ENCODE data around the gene ANXA7.

The ANXA7 gene

DNA sequence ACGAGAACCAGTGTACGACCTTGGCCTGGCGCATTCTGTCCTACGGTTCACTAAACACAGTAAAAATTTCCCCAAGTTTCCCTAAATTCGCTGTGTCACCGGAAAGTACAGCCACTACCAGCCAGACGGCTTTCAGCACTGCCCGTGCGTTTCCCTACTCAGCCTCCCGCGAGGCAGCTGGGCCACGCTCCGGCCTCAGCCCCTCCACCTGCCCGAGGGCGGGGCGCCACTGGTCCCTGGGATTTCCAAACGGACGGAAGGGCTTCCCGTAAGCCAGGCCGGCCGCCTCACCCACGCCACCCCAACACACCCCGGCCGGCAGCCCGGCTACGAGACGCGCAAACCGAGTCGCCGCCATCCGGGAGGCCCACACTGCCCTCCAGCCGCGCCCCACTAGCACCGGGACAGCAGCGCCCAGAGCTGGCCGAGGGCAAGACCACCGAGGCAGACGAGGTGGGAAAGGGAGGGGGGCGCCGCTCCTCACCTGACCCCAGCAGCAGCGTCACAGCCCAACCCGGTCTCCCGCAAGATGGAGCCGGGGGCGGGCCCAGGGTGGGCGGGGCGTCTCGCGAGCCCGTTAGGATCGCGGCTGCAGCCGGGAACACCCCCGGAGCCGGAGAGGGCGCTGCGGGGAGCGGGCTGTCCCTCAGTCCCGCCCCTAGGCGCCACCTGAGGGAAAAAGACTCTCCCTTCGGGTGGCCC lies at the start of gene ANXA7:
TSS of gene ANXA7 (minus strand) at position 531 of the 702 bp plus-strand sequence. CDS start 13,202 bp downstream, outside the sequence.
- peak; percentile 46 for DNase-seq

DNA sequence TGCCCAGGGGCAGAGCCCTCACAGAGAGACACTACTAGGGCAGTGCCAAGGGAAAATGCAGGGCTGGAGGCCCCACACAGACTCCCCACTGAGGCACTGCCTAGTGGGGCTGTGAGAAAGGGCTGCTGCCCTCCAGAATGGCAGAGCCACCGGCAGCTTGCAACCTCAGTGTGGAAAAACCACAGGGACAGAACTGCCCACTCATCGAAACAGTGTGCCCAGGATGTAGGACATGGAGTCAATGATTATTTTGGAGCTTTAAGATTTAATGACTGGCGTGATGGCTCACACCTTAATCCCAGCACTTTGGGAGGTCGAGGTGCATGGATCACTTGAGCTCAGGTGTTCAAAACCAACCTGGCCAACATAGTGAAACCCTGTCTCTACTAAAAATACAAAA lies 47.0 kb upstream of the ANXA7 start:
- DNase-seq: no peak

DNA sequence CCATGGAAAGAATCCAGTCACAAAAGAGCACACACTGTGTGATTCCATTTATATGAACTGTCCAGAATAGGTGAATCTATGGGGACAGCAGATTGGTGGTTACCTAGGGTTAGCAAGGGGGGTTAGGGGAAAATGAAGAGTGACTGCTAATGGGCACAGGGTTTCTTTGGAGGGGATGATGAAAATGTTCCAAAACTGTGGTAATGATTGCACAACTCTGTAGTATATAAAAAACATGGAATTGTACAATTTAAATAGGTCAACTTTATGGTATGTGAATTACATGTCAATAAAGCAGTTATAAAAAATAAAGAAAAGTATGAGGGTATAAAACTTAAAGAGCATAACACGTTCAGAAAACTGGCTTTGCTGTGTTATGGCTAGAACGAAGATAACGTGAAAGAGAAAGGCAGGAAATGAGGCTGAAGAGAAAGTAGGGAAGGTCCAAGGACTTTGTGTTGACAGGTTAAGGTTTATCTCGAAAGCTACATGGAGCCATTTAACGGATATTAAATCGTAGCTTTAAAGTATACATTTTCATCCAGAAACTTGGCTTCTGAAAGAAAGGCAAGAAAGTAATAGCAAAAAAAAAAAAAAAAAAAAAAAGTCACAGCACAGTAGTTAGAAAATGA lies 45.9 kb upstream of the ANXA7 start:
- no peak for DNase-seq

DNA sequence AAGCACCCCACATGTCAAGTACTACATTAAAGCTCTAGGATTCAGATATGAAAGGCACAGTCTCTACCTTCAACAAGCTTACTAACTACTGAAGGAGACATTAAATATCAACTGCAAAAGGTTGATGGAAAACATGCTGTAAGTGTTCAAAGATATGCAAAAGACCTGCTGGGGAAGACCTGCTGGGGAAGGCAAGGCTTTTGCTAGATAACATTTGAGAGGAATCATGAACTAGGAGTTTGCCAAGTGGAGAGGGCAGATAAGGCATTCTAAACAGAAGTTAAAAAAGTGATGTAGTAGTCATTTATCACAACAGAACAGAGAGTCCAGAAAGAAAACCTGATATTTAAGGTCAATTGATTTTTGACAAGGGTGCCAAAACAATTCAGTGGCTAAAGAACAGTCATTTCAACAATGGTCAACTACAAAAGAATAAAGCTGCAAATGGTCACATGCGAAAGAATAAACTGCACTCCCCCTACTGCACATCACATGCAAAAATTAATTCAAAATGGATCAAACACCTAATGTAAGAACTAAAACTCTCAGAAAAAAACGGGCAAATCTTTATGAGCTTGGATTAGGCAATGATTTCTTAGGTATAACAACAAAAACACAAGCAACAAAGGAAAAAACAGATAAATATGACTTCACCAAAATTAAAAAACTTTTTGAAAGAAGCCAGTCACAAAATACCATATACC lies 42.5 kb upstream of the ANXA7 start:
- DNase-seq: no peak

DNA sequence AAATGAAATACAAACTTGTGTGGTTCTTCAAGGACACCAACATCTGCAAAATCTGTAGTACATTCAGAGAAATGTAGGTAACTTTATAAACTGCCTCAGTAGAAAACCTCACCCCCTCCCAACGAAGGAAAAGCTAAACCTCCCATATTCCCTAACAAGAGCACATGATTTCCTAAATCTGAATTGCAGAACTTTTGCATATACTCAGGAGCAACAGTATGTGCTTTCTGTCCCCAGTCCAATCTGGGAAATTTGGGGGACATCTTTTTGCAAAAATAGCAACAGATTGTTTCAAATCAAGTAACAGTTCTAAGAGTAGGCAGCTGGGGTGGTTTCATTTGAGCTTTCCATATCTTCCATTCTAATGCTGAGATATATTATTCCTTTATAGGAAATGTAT lies 35.3 kb upstream of the ANXA7 start:
- no peak for DNase-seq

- no peak for DNase-seq
These were observed 34.5 kb upstream of the ANXA7 start for GRCh38 chr10:73448384-73448783.

- no peak for DNase-seq
These were observed 33.1 kb upstream of the ANXA7 start for GRCh38 chr10:73446926-73447325.

GRCh38 chr10:73444457-73444856 lies 30.6 kb upstream of the ANXA7 start:
- no peak for DNase-seq

GRCh38 chr10:73439605-73440312 lies 25.9 kb upstream of the ANXA7 start:
- DNase-seq: no peak

- no peak for DNase-seq
These were observed 25.2 kb upstream of the ANXA7 start for GRCh38 chr10:73439055-73439454.

DNA sequence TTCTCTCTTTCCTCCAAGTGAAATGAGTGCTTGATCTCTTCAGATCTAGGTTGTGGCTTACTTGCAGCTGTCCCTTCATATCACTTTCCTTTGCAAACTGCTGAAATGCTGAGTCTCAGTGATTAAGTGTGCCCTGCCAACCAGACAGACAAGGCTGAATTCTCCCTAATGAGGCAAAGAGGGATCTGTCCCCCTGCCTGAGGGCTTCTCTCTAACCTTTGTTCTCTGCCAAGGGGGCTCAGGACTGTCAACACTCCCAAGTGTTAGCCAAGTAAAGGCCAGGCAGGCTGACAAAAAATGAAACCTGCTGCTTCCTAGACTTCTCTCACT lies 19.6 kb upstream of the ANXA7 start, which contains the start of gene MSS51:
TSS of gene MSS51 (minus strand) at position 24 of the 330 bp plus-strand sequence. CDS start 5,277 bp downstream, outside the sequence.
- no peak for DNase-seq

DNA sequence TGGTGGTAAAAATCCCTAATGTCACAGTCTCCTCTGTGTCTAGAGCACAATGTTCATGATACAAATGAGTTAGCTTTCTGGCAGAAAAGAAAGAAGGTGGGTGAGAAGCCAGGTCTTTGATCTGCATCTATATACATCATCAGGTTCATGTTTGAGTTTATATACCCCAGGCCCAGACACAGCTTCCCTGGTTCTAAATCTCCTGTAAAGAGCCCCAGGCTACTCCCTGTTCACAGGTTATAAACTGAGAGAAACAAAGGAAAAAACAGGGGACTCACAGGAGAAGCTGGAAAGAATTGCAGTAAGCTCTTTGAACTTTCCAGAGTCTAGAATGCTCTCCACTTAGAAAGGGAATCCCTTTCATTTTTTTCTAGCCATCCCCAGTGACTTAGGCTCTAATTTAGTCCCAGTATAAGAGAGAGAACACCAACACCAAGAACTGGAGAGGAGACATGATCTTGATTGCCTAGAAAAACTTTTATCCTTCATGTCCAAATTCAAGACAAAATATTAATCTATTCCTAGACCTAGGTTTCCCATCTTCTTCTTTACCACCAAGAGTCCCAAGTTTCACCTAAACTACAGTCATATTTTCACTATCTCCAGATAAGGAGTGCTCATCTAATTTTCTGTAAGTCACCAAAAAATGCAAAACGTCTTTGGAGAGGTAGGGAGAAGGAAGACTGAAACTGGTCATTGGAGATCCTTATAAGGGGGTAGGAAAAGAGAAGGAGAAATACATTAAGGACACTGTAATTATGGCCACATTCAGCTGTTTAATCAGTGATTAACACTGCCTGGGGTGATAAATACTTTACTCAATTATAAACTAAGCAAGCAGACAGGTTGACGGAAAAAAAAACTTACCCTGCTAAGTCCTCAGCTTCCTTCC lies 19.0 kb upstream of the ANXA7 start:
- DNase-seq: no peak

DNA sequence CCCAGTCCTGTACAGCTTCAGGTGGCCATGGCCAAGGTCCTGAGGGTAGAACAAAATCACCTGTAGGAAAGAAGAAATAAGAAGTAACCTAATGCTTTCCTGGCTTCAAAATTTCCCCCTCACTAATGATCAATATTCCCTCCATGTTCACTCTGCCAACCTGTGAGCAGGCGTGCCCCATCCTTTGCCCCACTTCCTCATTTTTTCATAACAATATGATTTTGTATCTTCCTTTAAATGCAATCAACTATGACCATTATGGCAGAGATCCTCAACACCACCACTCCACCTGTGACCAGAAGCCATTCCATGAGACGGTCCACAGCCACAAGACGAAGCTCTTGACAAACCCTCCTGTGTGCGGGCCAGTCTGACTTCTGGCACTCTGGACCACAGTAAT lies 12.5 kb upstream of the ANXA7 start:
- DNase-seq: no peak

DNA sequence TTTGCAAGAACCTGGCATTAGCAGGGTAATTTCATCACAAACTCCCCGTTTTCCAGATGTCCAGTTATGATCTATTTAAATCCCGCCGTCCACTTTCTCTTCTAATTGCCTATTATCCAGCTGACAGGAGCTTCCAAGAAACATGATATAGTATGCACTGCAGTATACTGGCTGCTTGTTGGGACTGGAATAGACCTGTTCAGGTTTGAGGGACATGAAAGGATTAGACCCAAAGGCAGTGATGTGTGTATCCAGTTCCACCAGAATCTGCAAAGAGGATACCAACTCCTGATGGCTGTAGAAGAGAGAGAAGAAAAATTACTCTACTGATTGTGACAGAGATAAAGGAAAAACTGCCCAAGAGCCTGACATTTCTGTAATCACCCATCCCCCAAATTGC lies 10.6 kb upstream of the ANXA7 start:
- DNase-seq: no peak

DNA sequence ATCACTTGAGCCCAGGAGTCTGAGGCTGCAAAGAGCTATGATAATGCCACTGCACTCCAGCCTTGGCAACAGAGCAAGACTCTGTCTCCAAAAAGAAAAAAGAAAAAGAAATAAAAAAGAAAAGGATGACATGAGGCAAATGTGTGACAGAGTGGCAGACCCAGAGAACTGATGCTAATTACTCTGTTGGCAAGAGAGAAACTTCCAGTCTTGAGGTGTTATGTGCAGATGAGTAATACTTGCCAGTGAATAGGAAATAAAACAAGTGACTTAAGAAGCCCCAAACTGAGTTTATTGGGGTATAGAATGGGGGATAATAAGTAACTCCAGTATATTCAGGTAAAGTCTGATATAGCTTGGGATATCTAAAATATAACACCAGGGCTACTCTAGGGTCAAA lies 9.5 kb upstream of the ANXA7 start:
- no peak for DNase-seq

DNA sequence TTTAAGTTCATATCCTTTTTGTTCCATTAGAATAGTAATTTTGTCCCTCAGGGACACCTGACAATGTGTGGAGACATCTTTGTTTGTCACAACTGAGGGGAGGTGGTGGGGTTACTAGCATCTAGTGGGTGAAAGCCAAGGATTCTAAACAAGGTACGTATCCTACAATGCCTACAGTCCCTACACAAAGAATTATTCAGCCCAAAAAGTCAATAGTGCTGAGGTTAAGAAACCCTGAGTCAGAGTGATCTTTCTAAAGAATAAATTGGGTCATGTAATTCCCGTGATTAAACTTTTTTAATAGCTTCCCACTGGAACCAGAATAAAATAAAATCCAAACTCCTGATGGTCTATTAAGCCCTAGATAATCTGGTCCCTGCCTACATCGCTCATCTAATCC lies 2.7 kb upstream of the ANXA7 start:
- DNase-seq: no peak

- no peak for DNase-seq
These were observed 530 bp upstream of the ANXA7 start for GRCh38 chr10:73414230-73414945.

GRCh38 chr10:73413108-73413527 lies 740 bp downstream of the ANXA7 start:
- DNase-seq: no peak

- DNase-seq: no peak
These were observed 3.0 kb downstream of the ANXA7 start for GRCh38 chr10:73410897-73411296.

DNA sequence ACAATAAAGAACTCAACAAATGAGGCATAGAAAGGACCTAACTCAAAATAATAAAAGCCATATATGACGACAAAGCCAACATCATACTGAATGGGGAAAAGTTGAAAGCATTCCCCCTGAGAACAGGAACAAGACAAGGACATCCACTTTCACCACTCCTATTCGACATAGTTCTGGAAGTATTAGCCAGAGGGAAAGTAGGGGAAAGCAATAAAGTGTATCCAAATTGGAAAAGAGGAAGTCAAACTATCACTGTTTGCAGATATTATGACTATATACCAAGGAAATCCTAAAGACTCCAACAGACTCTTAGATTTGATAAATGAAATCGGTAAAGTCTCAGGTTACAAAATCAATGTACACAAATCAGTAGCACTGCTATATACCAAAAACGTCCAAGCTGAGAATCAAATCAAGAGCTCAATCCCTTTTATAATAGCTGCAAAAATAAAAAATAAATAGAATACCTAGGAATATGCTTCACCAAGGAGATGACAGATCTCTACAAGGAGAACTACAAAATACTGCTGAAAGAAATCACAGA lies 4.8 kb downstream of the ANXA7 start:
- DNase-seq: no peak

DNA sequence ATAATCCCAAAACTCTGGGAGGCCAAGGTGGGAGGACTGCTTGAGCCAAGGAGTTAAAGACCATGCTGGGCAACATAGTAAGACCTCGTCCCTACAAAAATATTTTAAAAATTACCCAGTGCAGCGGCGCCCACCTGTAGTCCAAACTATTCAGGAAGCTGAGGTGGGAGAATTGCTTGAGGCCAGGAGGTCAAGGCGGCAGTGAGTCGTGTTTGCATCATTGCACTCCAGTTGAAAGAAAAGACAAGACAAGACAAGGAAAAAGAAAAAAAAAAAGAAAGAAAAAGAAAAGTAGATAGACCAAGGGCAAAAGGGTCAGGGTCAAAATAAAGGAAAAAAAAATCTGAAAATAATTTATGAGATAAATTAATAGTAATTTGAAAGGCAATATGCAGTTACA lies 5.8 kb downstream of the ANXA7 start:
- DNase-seq: no peak

All from NCI-H446 treated with DMSO at 0.1 percent for 48 hours (cell line).